Thoracic aorta (tissue), 2 donors: ENCODE data around the gene TMEM255B. TPM values are rescaled to one million over a fixed set of nuclear protein-coding genes. Genes with fewer than 3 reads are reported as not detected.
A peak's percentile ranks its signal among the peaks of the same experiment; 100 is the strongest.

Source experiments
- ATAC-seq: fragments of 150-250 bp; one replicate; pipeline ENCODE4 v1.8.0; 2017; ENCODE audit warnings: low read depth; ENCODE audit not compliant: insufficient number of reproducible peaks, low FRiP score
- DNase-seq: peaks from one replicate; pipeline ENCODE4 v3.0.0-alpha.2; 2020; ENCODE audit warnings: low spot score
- H3K27ac ChIP-seq, 2 donors: fragments of 200-600 bp; sonication (generic); 1 replicate in 1 of 2; 2 replicates in 1 of 2; pipeline ENCODE4 v1.5.1; 2016; ENCODE audit warnings: mild to moderate bottlenecking in 2 of 2, moderate library complexity in 2 of 2
- H3K27me3 ChIP-seq: fragments of 200-600 bp; sonication (generic); replicated peaks from 2 replicates; pipeline ENCODE4 v1.6.0; 2016; ENCODE audit warnings: mild to moderate bottlenecking; ENCODE audit not compliant: insufficient read depth
- H3K36me3 ChIP-seq: fragments of 200-600 bp; sonication (generic); one replicate; pipeline ENCODE4 v1.5.1; 2016
- H3K4me1 ChIP-seq, 2 donors: fragments of 200-600 bp; sonication (generic); 1 replicate in 1 of 2; 2 replicates in 1 of 2; pipeline versions ENCODE4 v1.5.1 to v1.6.0; 2016; ENCODE audit warnings: low read depth in 2 of 2, mild to moderate bottlenecking in 1 of 2; ENCODE audit not compliant: control insufficient read depth in 1 of 2
- H3K4me3 ChIP-seq: fragments of 200-600 bp; sonication (generic); 2 replicates; pipeline ENCODE4 v1.5.1; 2016; ENCODE audit warnings: mild to moderate bottlenecking
- H3K9me3 ChIP-seq: fragments of 200-600 bp; sonication (generic); 2 replicates; pipeline ENCODE4 v1.5.1; 2016
- total RNA-seq, 2 donors: library from RNA; depleted of rRNA; stranded (reverse); fragments of >200 nt; gene quantifications; one replicate each; pipeline versions ENCODE4 v1.1.0 to v1.2.3, GENCODE V29; 2016
- TF ChIP-seq, protein P1 (sequence below): fragments of 200-600 bp; sonication (generic); IDR thresholded peaks from one replicate; pipeline ENCODE4 v1.5.1; 2019; ENCODE audit warnings: antibody characterized with exemption

The TMEM255B gene
- 10 to 100 TPM; 11.2 to 14.9 TPM for total RNA-seq

DNA sequence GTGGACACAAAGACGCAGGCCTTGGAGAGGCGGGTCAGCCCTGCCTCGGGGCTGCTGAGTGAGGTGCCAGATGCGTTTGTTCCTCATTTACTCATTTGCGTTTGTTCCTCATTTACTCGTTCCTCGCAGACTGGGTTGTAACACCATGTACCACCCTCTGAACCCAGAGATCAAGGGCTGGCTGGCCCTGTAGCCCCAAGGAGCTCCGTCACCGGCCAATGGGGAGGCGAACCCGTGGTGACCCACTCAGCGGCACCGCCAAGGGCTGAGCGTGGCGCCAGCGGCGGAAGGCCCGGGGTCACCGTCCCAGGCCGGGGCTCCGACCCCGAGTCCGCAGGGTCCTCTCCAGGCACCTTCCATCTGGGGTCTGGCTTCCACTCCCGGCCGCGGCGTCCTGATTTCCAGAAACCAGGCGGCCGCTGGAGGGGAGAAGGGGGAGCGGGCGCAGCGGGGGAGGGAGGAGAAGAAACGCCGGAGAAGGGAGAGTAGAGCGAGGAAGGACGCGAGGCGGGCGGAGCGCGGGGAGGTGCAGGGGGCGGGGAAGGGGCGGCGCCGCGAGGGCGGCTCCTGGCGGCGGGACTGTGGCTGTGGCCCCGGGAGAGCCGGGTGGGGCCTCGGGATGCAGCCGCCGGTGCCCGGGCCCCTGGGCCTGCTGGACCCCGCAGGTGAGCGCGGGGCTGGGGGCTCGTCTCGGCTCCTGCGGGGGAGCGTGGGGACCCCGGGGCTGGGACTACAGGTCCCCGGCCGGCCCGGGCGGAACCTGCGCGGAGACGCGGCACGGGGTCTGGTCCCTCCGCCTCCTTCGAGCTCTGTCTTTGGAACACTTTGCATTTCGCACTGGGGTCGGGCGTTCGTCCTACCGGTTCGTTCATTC is at the start of gene TMEM255B:
Gene TMEM255B (plus strand): TSS at position 576 of the 874 bp plus-strand sequence. CDS start 44 bp downstream, at position 620.
- peak; percentile 85 for ATAC-seq
- DNase-seq, result peak; percentile 49
- Histone ChIP-seq H3K4me3 (peak within 1 kb of the TSS; percentile 77), H3K36me3 (no peaks in the 10 kb centered on the region), H3K27ac (peak within 1 kb of the TSS; percentile 50 to 65), H3K27me3 (no peaks in the 10 kb centered on the region), H3K4me1 (peaks cover 4 to 12% of the 10 kb centered on the region in 2 donors), H3K9me3 (no peaks in the 10 kb centered on the region)
- TF ChIP-seq, protein P1, sequence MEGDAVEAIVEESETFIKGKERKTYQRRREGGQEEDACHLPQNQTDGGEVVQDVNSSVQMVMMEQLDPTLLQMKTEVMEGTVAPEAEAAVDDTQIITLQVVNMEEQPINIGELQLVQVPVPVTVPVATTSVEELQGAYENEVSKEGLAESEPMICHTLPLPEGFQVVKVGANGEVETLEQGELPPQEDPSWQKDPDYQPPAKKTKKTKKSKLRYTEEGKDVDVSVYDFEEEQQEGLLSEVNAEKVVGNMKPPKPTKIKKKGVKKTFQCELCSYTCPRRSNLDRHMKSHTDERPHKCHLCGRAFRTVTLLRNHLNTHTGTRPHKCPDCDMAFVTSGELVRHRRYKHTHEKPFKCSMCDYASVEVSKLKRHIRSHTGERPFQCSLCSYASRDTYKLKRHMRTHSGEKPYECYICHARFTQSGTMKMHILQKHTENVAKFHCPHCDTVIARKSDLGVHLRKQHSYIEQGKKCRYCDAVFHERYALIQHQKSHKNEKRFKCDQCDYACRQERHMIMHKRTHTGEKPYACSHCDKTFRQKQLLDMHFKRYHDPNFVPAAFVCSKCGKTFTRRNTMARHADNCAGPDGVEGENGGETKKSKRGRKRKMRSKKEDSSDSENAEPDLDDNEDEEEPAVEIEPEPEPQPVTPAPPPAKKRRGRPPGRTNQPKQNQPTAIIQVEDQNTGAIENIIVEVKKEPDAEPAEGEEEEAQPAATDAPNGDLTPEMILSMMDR, result peak; percentile 46

DNA sequence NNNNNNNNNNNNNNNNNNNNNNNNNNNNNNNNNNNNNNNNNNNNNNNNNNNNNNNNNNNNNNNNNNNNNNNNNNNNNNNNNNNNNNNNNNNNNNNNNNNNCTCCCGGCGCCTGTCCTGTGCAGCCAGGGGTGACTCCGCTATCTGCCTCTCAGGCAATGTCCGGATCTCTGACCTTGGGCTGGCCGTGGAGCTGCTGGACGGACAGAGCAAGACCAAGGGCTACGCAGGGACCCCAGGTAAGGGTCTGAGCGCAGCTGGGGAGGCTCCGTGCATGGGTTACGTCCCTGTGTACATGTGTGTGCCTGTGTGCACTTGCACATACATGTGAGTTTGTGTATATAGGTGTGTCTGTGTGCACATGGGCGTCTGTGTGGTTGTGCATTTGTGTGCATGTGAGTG is 36.1 kb upstream of the TMEM255B start:
- Histone ChIP-seq H3K4me1 (peaks cover 0 to 10% of the 10 kb centered on the region in 2 donors), H3K4me3 (no peak overlapping the region), H3K27me3 (no peaks in the 10 kb centered on the region), H3K36me3 (no peaks in the 10 kb centered on the region), H3K27ac (no peak overlapping the region), H3K9me3 (no peaks in the 10 kb centered on the region)
- no peak for ATAC-seq
- TF ChIP-seq, protein P1, result no peak
- no peak for DNase-seq

GRCh38 chr13:113723410-113724015 is 35.5 kb upstream of the TMEM255B start:
- TF ChIP-seq, protein P1, result no peak
- Histone ChIP-seq H3K27me3 (no peaks in the 10 kb centered on the region), H3K4me3 (no peak overlapping the region), H3K4me1 (peaks cover 0 to 10% of the 10 kb centered on the region in 2 donors), H3K9me3 (no peaks in the 10 kb centered on the region), H3K27ac (no peak overlapping the region), H3K36me3 (no peaks in the 10 kb centered on the region)
- DNase-seq (no peak), ATAC-seq (no peak)

DNA sequence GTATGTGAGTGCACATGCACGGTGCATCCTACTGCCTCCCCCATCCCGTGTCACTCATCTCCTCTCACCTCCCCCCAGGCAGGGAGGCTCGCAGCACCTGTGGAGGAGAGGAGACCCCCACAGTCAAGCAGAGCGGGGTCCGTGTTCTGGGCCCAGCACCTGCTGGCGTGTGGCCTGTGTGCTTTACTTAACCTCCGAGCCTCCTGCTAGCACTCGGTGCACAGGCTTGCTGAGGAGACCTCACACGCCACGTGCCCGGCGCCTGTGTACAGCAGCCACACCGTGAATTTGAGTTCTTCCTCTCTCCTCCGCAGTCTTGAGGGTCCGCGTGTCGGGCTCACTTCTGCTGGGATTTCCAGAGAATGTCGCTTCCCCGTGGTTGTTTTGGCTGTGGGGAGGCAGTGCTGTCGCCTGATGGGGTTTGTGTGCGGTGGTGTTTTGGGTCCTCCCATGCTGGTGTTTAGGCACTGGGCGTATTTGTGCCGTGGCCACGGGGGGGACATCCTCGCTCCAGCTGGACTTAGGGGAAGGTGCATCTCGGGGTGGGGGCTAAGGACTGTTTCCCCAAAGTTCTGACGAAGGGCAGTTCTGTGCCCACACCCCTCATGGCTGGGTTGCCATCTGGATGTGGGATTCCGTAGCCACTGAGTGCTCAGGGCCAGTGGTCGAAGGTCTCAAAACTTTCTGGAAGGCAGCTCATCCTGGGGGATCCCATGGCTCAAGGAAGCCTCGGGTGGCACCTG is 34.8 kb upstream of the TMEM255B start:
- no peak overlapping the region for H3K27ac ChIP-seq
- TF ChIP-seq, protein P1, result no peak
- no peaks in the 10 kb centered on the region for H3K9me3 ChIP-seq
- no peak for DNase-seq
- no peaks in the 10 kb centered on the region for H3K27me3 ChIP-seq
- peaks cover 0 to 10% of the 10 kb centered on the region in 2 donors for H3K4me1 ChIP-seq
- peak overlapping the region; percentile 78 for H3K4me3 ChIP-seq
- H3K36me3 ChIP-seq, result no peaks in the 10 kb centered on the region
- ATAC-seq, result no peak
